Effector memory CD8-positive, alpha-beta T cell (primary cell): ENCODE data around the gene GNG11.

Experiments
- ATAC-seq: fragments of 150-1000 bp; cut with Tn5 transposase; replicated peaks from 2 replicates; pipeline ENCODE4 v1.10.0; 2021; ENCODE audit warnings: mild to moderate bottlenecking, moderate library complexity
- DNase-seq, 3 experiments: peaks; one replicate each; pipeline ENCODE4 v3.0.0; 2021
- H3K27ac Mint-ChIP-seq, 2 donors: one replicate each; pipeline ENCODE4 v1.8.0; 2022; ENCODE audit warnings: mild to moderate bottlenecking in 2 of 2, mixed read lengths in 2 of 2, moderate library complexity in 2 of 2
- H3K27me3 Mint-ChIP-seq, 2 donors: one replicate each; pipeline ENCODE4 v1.8.0; 2022; ENCODE audit warnings: mixed read lengths in 2 of 2
- H3K36me3 Mint-ChIP-seq: one replicate; pipeline ENCODE4 v1.8.0; 2022; ENCODE audit warnings: mild to moderate bottlenecking, moderate library complexity, mixed read lengths; ENCODE audit not compliant: insufficient read depth
- H3K4me1 Mint-ChIP-seq, 2 donors: one replicate each; pipeline ENCODE4 v1.8.0; 2022; ENCODE audit warnings: low read depth in 2 of 2, mixed read lengths in 2 of 2
- H3K4me3 Mint-ChIP-seq, 2 donors: one replicate each; pipeline ENCODE4 v1.8.0; 2022; ENCODE audit warnings: mild to moderate bottlenecking in 2 of 2, mixed read lengths in 2 of 2, moderate library complexity in 2 of 2
- H3K9me3 Mint-ChIP-seq, 2 donors: one replicate each; pipeline ENCODE4 v1.8.0; 2022; ENCODE audit warnings: mixed read lengths in 2 of 2

The GNG11 gene

GRCh38 chr7:93972029-93972725 lies 50.6 kb downstream of the GNG11 start:
- no peaks in the 10 kb centered on the region for H3K36me3 Mint-ChIP-seq
- no peaks in the 10 kb centered on the region for H3K9me3 Mint-ChIP-seq
- H3K27me3 Mint-ChIP-seq = no peaks in the 10 kb centered on the region
- H3K27ac Mint-ChIP-seq = no peak overlapping the region
- H3K4me3 Mint-ChIP-seq = no peak overlapping the region
- DNase-seq = no peak
- H3K4me1 Mint-ChIP-seq = no peaks in the 10 kb centered on the region
- no peak for ATAC-seq

- Mint-ChIP-seq H3K27ac (no peak overlapping the region), H3K27me3 (no peaks in the 10 kb centered on the region), H3K36me3 (no peaks in the 10 kb centered on the region), H3K4me1 (no peaks in the 10 kb centered on the region), H3K9me3 (no peaks in the 10 kb centered on the region), H3K4me3 (no peak overlapping the region)
- DNase-seq (no peak), ATAC-seq (no peak)
These were observed 51.6 kb downstream of the GNG11 start for GRCh38 chr7:93973134-93973533.

- DNase-seq = no peak
- H3K4me3 Mint-ChIP-seq = no peak overlapping the region
- H3K27ac Mint-ChIP-seq = no peak overlapping the region
- peaks cover 3 to 4% of the 10 kb centered on the region in 2 donors for H3K4me1 Mint-ChIP-seq
- H3K36me3 Mint-ChIP-seq = no peaks in the 10 kb centered on the region
- ATAC-seq = no peak
- H3K27me3 Mint-ChIP-seq = no peaks in the 10 kb centered on the region
- no peaks in the 10 kb centered on the region for H3K9me3 Mint-ChIP-seq
These were observed 55.8 kb downstream of the GNG11 start for GRCh38 chr7:93977211-93977950.
